ENCODE data around the gene DRD3.

DRD3 gene

DNA sequence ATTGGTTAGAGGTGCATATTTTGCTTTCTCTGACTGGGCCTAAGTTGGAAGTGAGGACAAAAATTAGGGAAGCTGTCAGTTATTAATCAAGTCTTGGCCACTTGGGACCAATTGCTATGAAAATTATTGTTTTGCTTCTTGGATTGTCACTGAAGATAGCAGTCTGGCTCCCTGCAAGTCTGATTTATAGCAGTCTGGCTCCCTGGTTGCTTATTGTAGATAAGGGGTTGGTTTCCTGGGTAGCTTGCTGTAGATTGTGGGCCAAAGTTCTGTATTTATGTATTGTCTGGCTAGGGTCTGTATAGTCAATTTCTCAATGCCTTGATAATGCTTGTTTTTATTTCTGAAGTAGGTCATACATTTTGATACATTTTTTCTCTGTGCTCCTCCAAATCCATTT, 13.3 kb upstream of the DRD3 start:
- H3K4me3 ChIP-seq = no peak overlapping the region
- no peaks in the 10 kb centered on the region for H3K27me3 ChIP-seq
- no peaks in the 10 kb centered on the region for H3K36me3 ChIP-seq
- no peaks in the 10 kb centered on the region for H4K20me1 ChIP-seq
- H3K9me3 ChIP-seq = no peaks in the 10 kb centered on the region
- TF ChIP-seq Cebpa-rat (IDR thresholded peaks at IDR 0.05) = no peak
- no peak overlapping the region for H3K4me2 ChIP-seq
- no peak overlapping the region for H3K27ac ChIP-seq
- no peak overlapping the region for H3K9ac ChIP-seq
- H3K4me1 ChIP-seq = no peaks in the 10 kb centered on the region

DNA sequence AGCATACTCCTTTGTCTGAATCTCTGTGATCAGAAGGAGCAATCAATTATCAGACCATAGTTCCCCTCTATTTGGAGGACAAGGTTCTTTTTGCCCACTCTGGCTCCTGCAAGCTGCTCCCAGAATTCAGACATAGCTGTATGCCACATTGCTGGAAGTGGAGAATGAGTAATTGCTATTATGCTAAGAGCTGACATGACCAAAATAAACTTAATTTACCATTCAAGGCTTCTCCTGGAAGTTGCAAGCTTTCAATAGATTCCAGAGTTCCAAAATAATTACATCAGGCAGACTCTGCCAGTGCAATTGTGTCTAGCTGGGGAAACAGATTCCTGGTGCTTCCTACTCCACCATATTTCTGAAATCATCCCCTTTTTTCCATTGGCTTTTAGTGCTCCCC, 7.6 kb upstream of the DRD3 start:
- Histone ChIP-seq H3K27ac (no peak overlapping the region), H3K36me3 (no peaks in the 10 kb centered on the region), H3K27me3 (no peaks in the 10 kb centered on the region), H3K4me3 (no peak overlapping the region), H4K20me1 (no peaks in the 10 kb centered on the region), H3K9ac (no peak overlapping the region), H3K4me1 (no peaks in the 10 kb centered on the region), H3K4me2 (no peak overlapping the region), H3K9me3 (no peaks in the 10 kb centered on the region)
- TF ChIP-seq Cebpa-rat (IDR thresholded peaks at IDR 0.05) = no peak

DNA sequence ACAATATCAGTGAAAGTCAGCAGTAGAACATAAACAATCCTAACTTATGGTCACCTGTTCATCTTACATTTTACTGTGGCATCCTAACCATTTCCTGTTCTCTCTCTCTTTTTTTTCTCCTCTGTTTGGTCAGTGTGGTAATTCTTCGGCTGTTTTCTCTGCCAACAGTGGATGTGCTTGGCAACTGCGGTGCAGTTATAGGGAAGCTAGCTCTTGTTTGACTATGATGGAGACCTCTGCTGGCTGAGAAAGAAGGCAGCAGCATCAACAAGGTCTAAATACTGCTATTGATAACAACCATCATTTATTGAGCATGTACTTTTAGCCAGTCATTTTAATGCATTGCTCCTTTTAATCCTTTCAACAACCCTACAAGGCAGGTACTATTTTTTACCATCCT, 723 bp upstream of the DRD3 start:
- TF ChIP-seq Cebpa-rat (IDR thresholded peaks at IDR 0.05) = no peak

DNA sequence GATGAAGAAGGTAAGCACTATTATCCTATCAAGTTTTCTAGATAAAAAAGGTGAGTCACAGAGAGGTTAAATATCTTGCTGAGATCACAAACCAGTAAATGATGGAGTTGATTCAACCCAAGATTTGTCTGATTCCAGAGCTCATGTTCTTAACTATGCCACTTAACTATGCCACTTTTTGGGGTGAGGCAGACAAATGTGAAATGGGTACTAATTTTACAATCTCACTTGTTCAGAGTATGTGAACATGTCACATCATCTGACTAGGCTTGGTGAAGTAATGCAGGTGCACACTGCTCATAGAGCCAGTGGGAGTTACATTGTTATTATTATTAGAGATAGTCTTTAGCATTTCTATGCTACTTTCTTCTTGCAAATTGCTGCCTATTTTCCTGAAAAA, 2.0 kb downstream of the DRD3 start:
- no peak for TF ChIP-seq Cebpa-rat (IDR thresholded peaks at IDR 0.05)

More for the DNA sequence above, 723 bp upstream of the DRD3 start:
- Histone ChIP-seq H3K9ac (no peak overlapping the region), H3K4me2 (no peak overlapping the region), H3K9me3 (no peaks in the 10 kb centered on the region), H3K4me3 (no peak overlapping the region), H4K20me1 (no peaks in the 10 kb centered on the region), H3K36me3 (no peaks in the 10 kb centered on the region), H3K4me1 (no peaks in the 10 kb centered on the region), H3K27me3 (no peaks in the 10 kb centered on the region), H3K27ac (no peak overlapping the region)

DNA sequence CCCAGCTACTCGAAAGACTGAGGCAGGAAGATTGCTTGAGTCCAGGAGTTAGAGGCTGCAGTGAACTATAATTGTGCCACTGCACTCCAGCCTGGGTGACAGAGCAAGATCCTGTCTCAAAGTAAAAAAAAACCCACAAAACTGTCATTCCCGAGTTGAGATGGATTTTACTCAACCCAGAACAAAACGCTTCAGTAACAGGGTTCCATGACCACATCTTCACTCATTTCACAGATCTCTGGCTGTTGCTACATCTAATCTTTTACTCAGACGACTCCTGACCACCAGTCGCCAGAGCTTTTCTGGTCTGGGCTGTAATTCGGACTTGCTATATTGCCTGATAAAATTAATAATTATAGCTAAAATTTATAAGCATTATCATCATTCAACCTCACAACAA, 2.4 kb downstream of the DRD3 start:
- Histone ChIP-seq H3K4me2 (no peak overlapping the region), H3K4me3 (no peak overlapping the region), H3K27me3 (no peaks in the 10 kb centered on the region), H3K36me3 (no peaks in the 10 kb centered on the region), H3K9me3 (no peaks in the 10 kb centered on the region), H3K4me1 (no peaks in the 10 kb centered on the region), H3K27ac (no peak overlapping the region), H3K9ac (no peak overlapping the region), H4K20me1 (no peaks in the 10 kb centered on the region)
- TF ChIP-seq Cebpa-rat (IDR thresholded peaks at IDR 0.05) = no peak

More for the DNA sequence above, 2.0 kb downstream of the DRD3 start:
- Histone ChIP-seq H3K27me3 (no peaks in the 10 kb centered on the region), H3K9ac (no peak overlapping the region), H3K4me2 (no peak overlapping the region), H3K9me3 (no peaks in the 10 kb centered on the region), H3K4me3 (no peak overlapping the region), H3K4me1 (no peaks in the 10 kb centered on the region), H4K20me1 (no peaks in the 10 kb centered on the region), H3K36me3 (no peaks in the 10 kb centered on the region), H3K27ac (no peak overlapping the region)

DNA sequence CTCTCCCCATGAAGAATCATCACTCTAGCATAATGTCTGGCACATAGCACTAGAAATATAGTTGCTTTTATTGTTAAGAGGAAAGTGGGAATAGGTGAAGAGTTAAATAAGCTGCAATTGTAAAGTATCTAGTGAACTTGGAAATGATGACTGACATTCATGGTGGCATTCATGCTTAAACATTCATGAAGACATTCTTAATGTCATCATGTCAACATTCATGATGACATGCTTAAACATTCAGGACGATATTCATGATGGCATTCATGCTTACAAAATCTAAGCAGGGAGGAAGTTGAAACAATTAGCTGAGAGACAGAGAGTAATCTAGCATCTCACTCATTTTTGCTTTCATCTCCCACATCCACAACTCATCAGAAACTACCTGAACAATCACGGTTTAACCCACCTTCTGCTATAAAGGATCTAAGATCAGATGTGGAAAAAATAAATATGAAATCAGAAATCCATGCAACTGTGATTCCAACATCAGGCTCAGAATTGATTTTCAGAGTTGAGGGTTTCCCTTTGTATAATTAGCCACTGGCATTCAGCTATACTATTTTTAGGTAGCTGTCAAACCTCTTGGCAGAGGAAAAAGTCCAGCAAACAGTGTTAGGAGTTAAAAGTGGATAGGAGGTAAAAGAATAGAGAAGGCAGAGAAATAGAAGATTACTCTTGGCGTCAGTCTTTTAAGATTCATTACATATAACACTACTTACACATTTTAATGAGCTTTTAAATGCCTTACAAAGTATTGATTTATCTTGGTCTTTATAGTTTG, 3.5 kb downstream of the DRD3 start:
- H3K4me3 ChIP-seq = no peak overlapping the region
- TF ChIP-seq Cebpa-rat (IDR thresholded peaks at IDR 0.05) = no peak
- no peak overlapping the region for H3K27ac ChIP-seq
- H3K4me1 ChIP-seq = no peaks in the 10 kb centered on the region
- H3K9ac ChIP-seq = no peak overlapping the region
- no peaks in the 10 kb centered on the region for H3K27me3 ChIP-seq
- no peaks in the 10 kb centered on the region for H4K20me1 ChIP-seq
- no peak overlapping the region for H3K4me2 ChIP-seq
- H3K9me3 ChIP-seq = no peaks in the 10 kb centered on the region
- no peaks in the 10 kb centered on the region for H3K36me3 ChIP-seq

DNA sequence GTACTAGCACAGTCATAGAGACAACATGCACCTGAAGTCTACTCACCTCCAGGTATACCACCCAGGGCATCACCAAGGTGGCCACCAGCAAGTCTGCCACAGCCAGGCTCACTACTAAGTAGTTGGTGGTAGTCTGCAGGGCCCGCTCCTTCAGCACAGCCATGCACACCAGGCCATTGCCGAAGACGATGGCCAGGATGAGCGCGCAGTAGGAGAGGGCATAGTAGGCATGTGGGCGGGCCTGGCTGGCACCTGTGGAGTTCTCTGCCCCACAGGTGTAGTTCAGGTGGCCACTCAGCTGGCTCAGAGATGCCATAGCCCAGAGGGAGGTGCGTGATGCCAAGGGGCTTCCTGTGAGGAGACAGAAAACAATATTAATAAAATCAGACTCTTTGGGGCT, 7.2 kb downstream of the DRD3 start:
- Histone ChIP-seq H3K4me1 (no peaks in the 10 kb centered on the region), H3K4me2 (no peak overlapping the region), H3K4me3 (no peak overlapping the region), H3K36me3 (no peaks in the 10 kb centered on the region), H3K27ac (no peak overlapping the region), H4K20me1 (no peaks in the 10 kb centered on the region), H3K9ac (no peak overlapping the region), H3K27me3 (no peaks in the 10 kb centered on the region), H3K9me3 (no peaks in the 10 kb centered on the region)
- TF ChIP-seq Cebpa-rat (IDR thresholded peaks at IDR 0.05) = no peak

DNA sequence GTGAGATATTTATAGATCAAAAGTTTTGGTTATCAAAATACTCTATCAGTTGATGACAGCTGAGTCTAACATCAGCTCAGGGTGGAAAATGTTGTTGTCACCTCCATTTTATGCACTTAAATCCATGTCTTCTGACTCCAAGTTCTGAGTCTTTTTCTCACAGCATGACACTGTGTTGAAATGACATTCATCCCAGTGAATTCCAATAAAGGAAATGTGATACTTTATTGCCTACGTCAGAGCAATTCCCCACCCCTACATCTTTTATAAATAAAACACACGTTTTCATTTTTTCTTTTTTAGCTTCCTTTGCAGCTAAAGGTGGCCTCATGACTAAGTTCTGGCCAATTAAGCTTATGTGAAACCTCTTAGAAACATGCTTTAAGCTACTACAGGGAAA, 10.7 kb downstream of the DRD3 start:
- Histone ChIP-seq H3K4me3 (no peak overlapping the region), H3K36me3 (no peaks in the 10 kb centered on the region), H3K4me1 (no peaks in the 10 kb centered on the region), H3K9me3 (no peaks in the 10 kb centered on the region), H3K4me2 (no peak overlapping the region), H3K27ac (no peak overlapping the region), H4K20me1 (no peaks in the 10 kb centered on the region), H3K9ac (no peak overlapping the region), H3K27me3 (no peaks in the 10 kb centered on the region)
- TF ChIP-seq Cebpa-rat (IDR thresholded peaks at IDR 0.05) = no peak

DNA sequence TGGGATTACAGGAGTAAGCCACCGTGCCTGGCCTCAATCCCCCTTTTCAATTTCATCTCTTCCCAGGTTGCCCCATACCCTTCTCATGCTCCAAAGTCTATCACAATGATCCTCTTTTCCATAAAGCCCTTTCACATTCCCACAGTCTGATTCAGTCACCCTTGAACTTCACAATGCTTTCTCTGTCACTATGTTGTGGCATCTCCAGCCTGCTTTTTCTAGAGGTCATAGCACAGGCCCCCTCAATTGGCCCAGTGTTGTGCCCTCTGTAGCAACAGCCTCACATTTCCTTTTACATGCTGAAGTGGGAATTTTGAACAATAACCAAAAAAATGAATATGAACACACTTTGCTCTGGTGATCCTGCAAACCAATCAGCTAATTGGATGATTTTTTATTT, 21.5 kb downstream of the DRD3 start:
- Histone ChIP-seq H3K4me1 (no peaks in the 10 kb centered on the region), H4K20me1 (no peaks in the 10 kb centered on the region), H3K9ac (no peak overlapping the region), H3K4me3 (no peak overlapping the region), H3K36me3 (no peaks in the 10 kb centered on the region), H3K27me3 (no peaks in the 10 kb centered on the region), H3K27ac (no peak overlapping the region), H3K4me2 (no peak overlapping the region), H3K9me3 (no peaks in the 10 kb centered on the region)
- no peak for TF ChIP-seq Cebpa-rat (IDR thresholded peaks at IDR 0.05)

DNA sequence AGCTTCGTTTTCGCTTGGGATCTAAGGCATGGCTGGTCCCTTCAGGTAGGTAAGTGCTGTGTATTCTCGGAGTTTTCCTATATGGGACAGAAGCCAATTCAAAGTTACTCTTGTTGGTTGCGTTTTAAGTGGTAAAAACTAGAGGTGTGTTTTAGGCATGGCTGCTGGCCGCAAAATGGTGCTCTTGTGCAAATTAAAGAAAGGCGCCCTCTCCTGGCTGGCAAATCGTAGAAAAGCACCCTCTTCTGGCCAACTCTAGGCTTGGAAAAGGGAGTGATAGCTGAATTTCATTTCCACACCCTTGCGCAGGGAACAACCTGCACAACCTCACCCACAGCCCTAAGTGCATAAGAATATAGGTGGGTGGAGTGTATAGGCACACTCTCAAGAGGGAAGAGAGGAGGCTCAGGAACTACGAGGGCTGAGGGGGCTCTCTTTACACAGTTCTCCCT, 23.5 kb downstream of the DRD3 start:
- Histone ChIP-seq H3K4me1 (no peaks in the 10 kb centered on the region), H3K4me3 (no peak overlapping the region), H3K9me3 (no peaks in the 10 kb centered on the region), H3K9ac (no peak overlapping the region), H3K36me3 (no peaks in the 10 kb centered on the region), H3K4me2 (no peak overlapping the region), H3K27ac (no peak overlapping the region), H3K27me3 (no peaks in the 10 kb centered on the region), H4K20me1 (no peaks in the 10 kb centered on the region)
- TF ChIP-seq Cebpa-rat (IDR thresholded peaks at IDR 0.05) = no peak
